Measurements from ENCODE around the gene BCAR1. TPM values are rescaled to one million over a fixed set of nuclear protein-coding genes. Genes with fewer than 3 reads are reported as not detected.

The BCAR1 gene
- total and polyA plus RNA-seq, 2 of the 13 experiments (the other 11 are each of a cell fraction or from before 2014, with no cell fraction given) = 48.1 to 51.7 TPM

DNA sequence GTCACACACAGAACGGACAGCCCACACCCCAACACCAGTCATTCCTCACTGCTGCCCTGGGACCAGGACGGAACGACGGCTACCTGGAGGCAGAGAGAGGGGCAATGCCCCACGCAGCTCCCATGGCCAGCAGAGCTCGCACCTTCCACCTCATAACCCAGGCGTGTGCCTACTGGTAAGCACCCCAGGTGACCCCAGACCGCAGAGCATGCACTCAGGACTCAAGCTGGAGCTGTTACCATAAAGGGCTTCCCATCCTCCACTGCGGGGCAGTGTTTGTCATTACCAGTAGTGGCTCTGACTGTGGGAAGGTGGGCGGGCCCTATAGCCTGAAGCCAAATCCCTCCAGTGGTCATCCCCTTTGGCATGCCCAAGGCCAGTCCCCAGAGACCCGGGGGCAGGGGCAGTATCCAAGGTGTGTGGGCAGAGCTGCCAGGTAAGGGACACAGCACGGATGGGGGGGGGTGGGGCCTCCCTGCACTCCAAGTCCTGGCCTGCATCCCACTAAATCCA lies 4.7 kb upstream of the BCAR1 start (continued):
- TF ChIP-seq, protein P1, sequence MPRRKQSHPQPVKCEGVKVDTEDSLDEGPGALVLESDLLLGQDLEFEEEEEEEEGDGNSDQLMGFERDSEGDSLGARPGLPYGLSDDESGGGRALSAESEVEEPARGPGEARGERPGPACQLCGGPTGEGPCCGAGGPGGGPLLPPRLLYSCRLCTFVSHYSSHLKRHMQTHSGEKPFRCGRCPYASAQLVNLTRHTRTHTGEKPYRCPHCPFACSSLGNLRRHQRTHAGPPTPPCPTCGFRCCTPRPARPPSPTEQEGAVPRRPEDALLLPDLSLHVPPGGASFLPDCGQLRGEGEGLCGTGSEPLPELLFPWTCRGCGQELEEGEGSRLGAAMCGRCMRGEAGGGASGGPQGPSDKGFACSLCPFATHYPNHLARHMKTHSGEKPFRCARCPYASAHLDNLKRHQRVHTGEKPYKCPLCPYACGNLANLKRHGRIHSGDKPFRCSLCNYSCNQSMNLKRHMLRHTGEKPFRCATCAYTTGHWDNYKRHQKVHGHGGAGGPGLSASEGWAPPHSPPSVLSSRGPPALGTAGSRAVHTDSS (CRISPR knock-in tag; conservative IDR thresholded peaks at IDR 0.05) = no peak
- TF ChIP-seq KAT7 (CRISPR knock-in tag; IDR thresholded peaks at IDR 0.05; ENCODE audit: borderline replicate concordance) (no peak), ZNF33A (CRISPR knock-in tag; IDR thresholded peaks at IDR 0.05; ENCODE audit: borderline replicate concordance) (no peak), TOE1 (CRISPR knock-in tag; IDR thresholded peaks at IDR 0.05) (no peak), ISX (CRISPR knock-in tag; conservative IDR thresholded peaks at IDR 0.05) (no peak), ZNF614 (CRISPR knock-in tag; IDR thresholded peaks at IDR 0.05; ENCODE audit: borderline replicate concordance) (0 out of 2 replicates have a peak, but pooled peaks have one; percentile 25), CBX2 (IDR thresholded peaks at IDR 0.05; ENCODE audit: low read depth, low read length) (no peak), CBX2 (CRISPR knock-in tag; IDR thresholded peaks at IDR 0.05; ENCODE audit: low read depth) (no peak), ZNF337 (CRISPR knock-in tag; IDR thresholded peaks at IDR 0.05; ENCODE audit: borderline replicate concordance, low read depth) (no peak), SP4 (CRISPR knock-in tag; IDR thresholded peaks at IDR 0.05) (no peak), ZNF567 (CRISPR knock-in tag; IDR thresholded peaks at IDR 0.05; ENCODE audit: borderline replicate concordance) (no peak), ZMYM4 (CRISPR knock-in tag; IDR thresholded peaks at IDR 0.05) (peak; percentile 37; the same call in 1 of the 2 replicates), RBFOX2 (IDR thresholded peaks at IDR 0.05; ENCODE audit: low read depth, low read length) (no peak), CBFB (CRISPR knock-in tag; IDR thresholded peaks at IDR 0.05) (peak; percentile 65; the same call in 1 of the 2 replicates), AHR (CRISPR knock-in tag; IDR thresholded peaks at IDR 0.05) (no peak), ZNF790 (CRISPR knock-in tag; IDR thresholded peaks at IDR 0.05; ENCODE audit: borderline replicate concordance) (no peak)
- TF ChIP-seq, protein P2, sequence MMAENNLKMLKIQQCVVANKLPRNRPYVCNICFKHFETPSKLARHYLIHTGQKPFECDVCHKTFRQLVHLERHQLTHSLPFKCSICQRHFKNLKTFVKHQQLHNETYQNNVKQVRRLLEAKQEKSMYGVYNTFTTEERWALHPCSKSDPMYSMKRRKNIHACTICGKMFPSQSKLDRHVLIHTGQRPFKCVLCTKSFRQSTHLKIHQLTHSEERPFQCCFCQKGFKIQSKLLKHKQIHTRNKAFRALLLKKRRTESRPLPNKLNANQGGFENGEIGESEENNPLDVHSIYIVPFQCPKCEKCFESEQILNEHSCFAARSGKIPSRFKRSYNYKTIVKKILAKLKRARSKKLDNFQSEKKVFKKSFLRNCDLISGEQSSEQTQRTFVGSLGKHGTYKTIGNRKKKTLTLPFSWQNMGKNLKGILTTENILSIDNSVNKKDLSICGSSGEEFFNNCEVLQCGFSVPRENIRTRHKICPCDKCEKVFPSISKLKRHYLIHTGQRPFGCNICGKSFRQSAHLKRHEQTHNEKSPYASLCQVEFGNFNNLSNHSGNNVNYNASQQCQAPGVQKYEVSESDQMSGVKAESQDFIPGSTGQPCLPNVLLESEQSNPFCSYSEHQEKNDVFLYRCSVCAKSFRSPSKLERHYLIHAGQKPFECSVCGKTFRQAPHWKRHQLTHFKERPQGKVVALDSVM (CRISPR knock-in tag; IDR thresholded peaks at IDR 0.05) = 0 out of 2 replicates have a peak, but pooled peaks have one; percentile 8
- TF ChIP-seq, protein P3, sequence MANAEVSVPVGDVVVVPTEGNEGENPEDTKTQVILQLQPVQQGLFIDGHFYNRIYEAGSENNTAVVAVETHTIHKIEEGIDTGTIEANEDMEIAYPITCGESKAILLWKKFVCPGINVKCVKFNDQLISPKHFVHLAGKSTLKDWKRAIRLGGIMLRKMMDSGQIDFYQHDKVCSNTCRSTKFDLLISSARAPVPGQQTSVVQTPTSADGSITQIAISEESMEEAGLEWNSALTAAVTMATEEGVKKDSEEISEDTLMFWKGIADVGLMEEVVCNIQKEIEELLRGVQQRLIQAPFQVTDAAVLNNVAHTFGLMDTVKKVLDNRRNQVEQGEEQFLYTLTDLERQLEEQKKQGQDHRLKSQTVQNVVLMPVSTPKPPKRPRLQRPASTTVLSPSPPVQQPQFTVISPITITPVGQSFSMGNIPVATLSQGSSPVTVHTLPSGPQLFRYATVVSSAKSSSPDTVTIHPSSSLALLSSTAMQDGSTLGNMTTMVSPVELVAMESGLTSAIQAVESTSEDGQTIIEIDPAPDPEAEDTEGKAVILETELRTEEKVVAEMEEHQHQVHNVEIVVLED (CRISPR knock-in tag; IDR thresholded peaks at IDR 0.05; ENCODE audit: borderline replicate concordance) = no peak
- TF ChIP-seq, protein P4, sequence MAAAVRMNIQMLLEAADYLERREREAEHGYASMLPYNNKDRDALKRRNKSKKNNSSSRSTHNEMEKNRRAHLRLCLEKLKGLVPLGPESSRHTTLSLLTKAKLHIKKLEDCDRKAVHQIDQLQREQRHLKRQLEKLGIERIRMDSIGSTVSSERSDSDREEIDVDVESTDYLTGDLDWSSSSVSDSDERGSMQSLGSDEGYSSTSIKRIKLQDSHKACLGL (CRISPR knock-in tag; IDR thresholded peaks at IDR 0.05) = no peak
- TF ChIP-seq, protein P5, sequence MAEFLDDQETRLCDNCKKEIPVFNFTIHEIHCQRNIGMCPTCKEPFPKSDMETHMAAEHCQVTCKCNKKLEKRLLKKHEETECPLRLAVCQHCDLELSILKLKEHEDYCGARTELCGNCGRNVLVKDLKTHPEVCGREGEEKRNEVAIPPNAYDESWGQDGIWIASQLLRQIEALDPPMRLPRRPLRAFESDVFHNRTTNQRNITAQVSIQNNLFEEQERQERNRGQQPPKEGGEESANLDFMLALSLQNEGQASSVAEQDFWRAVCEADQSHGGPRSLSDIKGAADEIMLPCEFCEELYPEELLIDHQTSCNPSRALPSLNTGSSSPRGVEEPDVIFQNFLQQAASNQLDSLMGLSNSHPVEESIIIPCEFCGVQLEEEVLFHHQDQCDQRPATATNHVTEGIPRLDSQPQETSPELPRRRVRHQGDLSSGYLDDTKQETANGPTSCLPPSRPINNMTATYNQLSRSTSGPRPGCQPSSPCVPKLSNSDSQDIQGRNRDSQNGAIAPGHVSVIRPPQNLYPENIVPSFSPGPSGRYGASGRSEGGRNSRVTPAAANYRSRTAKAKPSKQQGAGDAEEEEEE (CRISPR knock-in tag; IDR thresholded peaks at IDR 0.05; ENCODE audit: borderline replicate concordance) = no peak
- TF ChIP-seq, protein P6, sequence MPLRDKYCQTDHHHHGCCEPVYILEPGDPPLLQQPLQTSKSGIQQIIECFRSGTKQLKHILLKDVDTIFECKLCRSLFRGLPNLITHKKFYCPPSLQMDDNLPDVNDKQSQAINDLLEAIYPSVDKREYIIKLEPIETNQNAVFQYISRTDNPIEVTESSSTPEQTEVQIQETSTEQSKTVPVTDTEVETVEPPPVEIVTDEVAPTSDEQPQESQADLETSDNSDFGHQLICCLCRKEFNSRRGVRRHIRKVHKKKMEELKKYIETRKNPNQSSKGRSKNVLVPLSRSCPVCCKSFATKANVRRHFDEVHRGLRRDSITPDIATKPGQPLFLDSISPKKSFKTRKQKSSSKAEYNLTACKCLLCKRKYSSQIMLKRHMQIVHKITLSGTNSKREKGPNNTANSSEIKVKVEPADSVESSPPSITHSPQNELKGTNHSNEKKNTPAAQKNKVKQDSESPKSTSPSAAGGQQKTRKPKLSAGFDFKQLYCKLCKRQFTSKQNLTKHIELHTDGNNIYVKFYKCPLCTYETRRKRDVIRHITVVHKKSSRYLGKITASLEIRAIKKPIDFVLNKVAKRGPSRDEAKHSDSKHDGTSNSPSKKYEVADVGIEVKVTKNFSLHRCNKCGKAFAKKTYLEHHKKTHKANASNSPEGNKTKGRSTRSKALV (CRISPR knock-in tag; IDR thresholded peaks at IDR 0.05) = no peak

Data from HepG2 (cell line).